AG08395 (cell line): ENCODE results near the gene YWHAB.
A peak's percentile ranks its signal among the peaks of the same experiment; 100 is the strongest.

ENCODE experiments used
- DNase-seq: peaks from one replicate; pipeline ENCODE4 v3.0.0; 2012; ENCODE audit warnings: mixed read lengths, low spot score

The YWHAB gene

DNA sequence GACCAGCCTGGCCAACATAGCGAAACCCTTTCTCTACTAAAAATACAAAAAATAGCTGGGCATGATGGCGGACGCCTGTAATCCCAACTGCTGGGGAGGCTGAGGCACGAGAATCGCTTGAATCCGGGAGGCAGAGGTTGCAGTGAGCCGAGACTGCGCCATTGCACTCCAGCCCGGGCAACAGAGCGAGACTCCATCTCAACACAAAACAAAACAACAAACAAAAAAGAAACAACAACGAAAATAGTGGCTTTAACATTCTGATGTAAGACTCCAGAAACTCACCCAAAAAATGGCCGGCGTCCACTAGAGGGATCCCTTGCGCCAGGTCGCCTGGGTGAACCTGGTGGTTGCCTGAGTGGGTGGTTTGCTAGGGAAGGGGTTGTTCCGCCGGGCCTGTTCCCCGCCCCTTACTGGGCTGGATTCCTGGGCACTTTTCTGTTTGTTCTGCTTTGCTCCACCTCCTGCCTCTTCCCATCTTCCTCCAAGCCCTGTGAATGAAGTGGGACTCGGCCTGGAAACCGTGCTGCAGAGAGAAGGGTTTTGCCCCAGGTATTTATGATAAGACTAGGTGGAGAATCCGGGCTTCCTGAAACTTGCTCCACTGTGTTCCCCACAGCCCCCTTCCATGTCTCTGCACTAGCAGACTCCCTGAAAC, 25.9 kb downstream of the YWHAB start:
- peak; percentile 22 for DNase-seq

GRCh38 chr20:44912189-44912588, 26.7 kb downstream of the YWHAB start:
- DNase-seq = no peak

DNA sequence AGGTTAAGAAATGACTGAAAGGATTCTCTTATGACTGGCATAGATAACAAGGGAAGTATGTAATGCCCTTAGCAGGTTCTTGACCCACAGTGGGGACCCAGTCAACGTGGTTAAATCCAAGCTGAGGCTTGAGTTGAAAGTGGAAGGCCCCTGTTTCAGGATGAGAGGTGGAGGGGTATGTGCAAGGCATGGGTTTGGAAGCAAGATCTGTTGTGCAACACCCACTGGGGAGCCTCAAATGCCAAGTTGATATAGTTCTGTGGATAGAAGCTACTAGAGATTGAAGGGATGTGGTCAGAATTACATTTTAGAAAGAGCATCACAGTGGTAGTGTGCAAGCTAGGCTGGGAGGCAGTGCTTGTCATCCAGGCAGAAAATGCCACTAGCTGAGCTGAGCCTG, 29.4 kb downstream of the YWHAB start:
- DNase-seq = no peak

DNA sequence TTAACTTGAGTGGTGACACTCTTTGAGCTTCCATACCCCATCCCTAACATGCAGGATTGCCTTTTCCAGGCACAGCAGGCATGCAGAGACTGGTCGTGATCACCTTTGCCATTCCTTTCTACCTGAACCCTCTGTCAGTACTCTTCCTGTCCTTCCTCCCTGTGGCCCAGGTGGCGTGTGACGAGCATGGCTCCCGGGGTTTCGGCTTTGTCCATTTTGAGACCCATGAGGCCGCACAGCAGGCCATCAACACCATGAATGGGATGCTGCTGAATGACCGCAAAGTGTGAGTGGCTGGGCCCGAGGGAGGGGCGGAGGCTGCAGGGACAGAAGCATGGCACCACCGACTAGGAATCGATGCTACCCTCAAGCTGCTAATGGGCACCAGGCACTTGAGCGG, 31.1 kb downstream of the YWHAB start:
- no peak for DNase-seq

DNA sequence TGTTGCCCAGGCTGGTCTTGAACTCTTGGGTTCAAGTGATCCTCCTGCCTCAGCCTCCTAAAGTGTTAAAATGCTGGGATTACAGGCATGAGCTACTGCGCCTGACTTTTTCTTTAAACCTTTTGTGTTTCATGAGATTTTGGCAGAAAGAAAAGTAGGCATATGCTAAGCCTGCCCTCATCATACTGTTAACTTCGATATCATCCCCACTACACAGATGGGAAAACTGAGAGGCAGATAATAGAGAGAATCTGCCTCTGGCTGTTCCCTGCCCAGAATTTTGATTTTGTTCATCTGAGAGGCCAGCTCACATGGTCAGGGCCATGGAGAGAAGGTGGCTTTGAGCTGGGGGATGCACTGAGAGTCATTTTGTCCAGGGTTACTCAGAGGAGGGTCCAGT, 31.9 kb downstream of the YWHAB start:
- no peak for DNase-seq

- DNase-seq = no peak
These were observed 32.8 kb downstream of the YWHAB start for GRCh38 chr20:44918342-44918741.

- DNase-seq = no peak
These were observed 33.3 kb downstream of the YWHAB start for GRCh38 chr20:44918761-44919160.

DNA sequence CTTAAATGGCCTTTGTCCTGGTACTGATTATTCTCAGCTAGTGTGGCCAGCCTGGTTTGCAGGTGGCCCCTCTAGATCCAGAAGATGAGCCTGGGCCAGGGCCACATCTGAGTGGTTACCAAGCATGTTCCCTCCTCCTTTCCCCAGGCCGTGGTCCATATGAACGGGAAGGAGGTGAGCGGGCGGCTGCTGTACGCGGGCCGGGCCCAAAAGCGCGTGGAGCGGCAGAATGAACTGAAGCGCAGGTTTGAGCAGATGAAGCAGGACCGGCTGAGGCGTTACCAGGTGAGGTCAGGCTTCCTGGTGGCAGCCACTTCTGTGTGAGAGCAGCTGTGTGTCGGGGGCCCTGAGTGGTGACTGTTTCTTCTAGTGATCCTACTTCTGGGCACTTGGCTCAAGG, 35.9 kb downstream of the YWHAB start:
- no peak for DNase-seq

GRCh38 chr20:44924541-44924940, 39.0 kb downstream of the YWHAB start:
- DNase-seq = no peak

- DNase-seq = no peak
These were observed 43.1 kb downstream of the YWHAB start for GRCh38 chr20:44928595-44928994.

DNA sequence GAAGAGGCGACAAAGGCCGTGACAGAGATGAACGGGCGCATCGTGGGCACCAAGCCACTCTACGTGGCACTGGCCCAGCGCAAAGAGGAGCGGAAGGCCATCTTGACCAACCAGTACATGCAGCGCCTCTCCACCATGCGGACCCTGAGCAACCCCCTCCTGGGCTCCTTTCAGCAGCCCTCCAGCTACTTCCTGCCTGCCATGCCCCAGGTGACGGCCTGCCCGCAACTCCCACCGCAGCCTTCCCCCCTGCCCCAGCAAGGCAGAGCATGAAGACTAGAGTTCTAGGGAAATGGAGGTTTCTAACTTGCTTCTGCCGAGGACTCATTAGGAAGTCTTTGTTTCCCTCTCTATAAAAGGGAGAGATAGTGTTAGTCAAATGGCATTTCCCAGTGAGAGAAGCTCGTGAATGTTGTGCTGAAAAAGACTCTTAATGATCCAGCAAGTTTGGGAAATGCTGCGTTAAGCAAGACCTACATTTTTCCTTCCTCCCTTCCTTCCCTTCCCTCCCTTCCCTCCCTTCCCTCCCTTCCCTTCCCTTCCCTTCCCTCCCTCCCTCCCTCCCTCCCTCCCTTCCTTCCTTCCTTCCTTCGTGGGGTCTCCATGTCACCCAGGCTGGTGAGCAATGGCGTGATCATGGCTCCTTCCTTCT, 45.1 kb downstream of the YWHAB start:
- no peak for DNase-seq

- no peak for DNase-seq
These were observed 46.4 kb downstream of the YWHAB start for GRCh38 chr20:44931911-44932310.

GRCh38 chr20:44932916-44933315, 47.4 kb downstream of the YWHAB start:
- DNase-seq = no peak

DNA sequence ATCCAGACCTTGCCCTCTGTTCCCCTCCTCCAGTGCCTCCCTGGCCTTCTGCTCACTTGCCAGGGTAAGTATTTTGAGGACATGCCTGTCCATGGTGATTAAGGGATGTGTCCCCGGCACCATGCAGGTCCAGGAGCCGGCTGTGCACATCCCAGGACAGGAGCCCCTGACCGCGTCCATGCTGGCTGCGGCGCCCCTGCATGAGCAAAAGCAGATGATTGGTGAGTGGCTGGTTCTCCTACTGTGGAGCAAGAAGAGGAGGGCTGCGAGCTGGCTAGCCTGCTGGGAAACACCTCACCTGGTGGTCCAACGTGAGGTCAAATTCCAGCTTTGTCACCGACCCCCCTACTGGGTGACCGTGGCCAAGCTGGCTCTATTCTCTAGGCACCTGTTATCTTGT, 51.0 kb downstream of the YWHAB start:
- no peak for DNase-seq

DNA sequence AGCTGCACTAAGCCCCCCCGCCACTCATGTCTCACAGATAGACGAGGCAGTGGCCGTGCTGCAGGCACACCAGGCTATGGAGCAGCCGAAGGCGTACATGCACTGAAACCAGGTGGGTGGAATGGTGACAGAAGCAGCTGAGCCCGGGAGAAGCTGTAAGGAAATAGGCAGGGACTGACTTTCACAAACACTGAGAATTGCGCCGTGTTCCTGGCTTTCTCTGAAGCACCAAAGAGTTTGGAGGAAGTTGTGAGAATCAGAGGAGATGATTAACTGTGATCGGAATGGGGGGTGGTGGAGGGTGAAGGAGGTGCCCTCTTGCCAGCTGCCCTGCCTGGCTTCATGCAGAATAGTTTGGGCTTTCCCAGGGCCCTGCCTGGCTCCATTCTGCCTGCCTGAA, 53.1 kb downstream of the YWHAB start:
- no peak for DNase-seq

DNA sequence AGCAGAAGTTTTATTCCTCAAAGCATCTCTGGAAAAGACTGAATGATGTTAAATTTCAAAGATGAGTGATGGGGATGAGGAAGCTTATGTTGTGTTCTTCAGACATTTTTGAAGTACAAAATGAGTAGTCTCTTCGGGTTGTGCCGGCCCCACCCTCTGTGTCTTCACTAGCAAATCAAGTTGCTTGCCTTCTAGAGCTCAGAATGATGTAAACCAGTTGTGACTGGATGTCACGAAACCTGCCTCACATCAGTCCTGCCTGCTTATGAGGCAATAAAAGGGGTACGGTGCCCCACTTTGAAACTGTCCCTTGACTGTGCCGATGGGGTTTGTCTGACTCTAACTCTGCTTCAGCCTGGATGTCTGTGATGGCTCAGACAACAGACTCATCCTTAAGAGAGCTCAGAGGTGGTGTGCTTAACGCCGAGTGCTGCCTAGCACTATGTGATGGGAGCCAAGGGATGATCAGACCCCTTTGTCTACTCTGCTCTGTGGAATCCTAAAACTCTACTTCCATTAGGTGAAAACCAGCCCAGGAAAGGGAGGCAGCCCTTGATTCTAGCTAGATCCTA, 55.7 kb downstream of the YWHAB start:
- no peak for DNase-seq

- no peak for DNase-seq
These were observed 56.9 kb downstream of the YWHAB start for GRCh38 chr20:44942264-44942973.

- no peak for DNase-seq
These were observed 58.3 kb downstream of the YWHAB start for GRCh38 chr20:44943828-44944227.

- DNase-seq = no peak
These were observed 59.8 kb downstream of the YWHAB start for GRCh38 chr20:44945261-44945660.

DNA sequence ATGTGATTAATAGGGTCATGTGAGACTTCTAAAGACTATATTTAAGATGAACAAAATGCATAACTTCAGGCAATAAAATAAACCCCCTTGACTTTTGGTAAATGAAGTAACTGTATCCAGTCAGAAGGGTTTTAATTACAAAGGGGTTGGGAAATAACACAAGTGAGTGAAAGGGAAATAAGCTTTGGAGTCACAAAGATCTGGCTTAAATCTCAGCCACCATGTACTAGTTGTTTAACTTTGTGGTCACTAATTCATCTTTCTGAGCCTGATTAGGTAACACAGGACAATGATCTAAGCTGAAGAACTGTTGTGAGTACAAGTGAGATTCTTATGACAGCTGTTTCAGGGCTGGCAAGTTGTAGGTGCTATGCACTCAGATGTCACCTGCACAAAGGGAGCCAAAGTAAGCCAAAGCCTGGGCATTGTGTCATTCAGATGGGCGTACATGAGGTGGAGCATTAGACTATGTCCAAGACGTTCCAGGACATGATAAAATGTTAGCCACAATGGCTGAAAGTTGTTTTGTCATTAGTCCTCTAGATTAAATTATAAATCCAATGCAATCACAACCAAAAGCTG, 60.9 kb downstream of the YWHAB start:
- no peak for DNase-seq

- no peak for DNase-seq
These were observed 62.6 kb downstream of the YWHAB start for GRCh38 chr20:44948107-44948506.

- DNase-seq = no peak
These were observed 63.0 kb downstream of the YWHAB start for GRCh38 chr20:44948513-44948912.

DNA sequence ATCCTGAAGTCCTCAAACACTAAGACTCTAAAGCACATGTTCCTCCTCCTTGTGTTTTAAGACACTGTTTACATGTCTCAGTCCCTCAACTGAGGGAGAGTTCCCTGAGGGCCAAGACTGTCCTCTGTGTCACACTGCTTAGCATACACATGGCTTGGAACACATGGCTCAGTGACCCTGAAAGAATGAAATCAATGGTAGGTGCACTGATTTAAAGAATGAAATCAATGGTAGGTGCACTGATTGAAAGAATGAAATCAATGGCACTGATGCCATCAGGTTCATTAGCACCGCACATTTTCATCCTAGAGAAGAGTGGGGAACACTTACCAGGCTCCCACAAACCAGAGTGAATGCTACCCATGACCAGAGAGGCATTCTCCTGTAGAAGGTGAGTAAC, 64.9 kb downstream of the YWHAB start:
- DNase-seq = no peak
